ENCODE measurements around the gene KDSR. TPM values are rescaled to one million over a fixed set of nuclear protein-coding genes. Genes with fewer than 3 reads are reported as not detected.

Gene KDSR
- total and polyA plus RNA-seq, 9 of the 15 experiments (the other 6 are each of a cell fraction or from before 2014, with no cell fraction given): 4.0 to 24.7 (median 12.4) TPM

DNA sequence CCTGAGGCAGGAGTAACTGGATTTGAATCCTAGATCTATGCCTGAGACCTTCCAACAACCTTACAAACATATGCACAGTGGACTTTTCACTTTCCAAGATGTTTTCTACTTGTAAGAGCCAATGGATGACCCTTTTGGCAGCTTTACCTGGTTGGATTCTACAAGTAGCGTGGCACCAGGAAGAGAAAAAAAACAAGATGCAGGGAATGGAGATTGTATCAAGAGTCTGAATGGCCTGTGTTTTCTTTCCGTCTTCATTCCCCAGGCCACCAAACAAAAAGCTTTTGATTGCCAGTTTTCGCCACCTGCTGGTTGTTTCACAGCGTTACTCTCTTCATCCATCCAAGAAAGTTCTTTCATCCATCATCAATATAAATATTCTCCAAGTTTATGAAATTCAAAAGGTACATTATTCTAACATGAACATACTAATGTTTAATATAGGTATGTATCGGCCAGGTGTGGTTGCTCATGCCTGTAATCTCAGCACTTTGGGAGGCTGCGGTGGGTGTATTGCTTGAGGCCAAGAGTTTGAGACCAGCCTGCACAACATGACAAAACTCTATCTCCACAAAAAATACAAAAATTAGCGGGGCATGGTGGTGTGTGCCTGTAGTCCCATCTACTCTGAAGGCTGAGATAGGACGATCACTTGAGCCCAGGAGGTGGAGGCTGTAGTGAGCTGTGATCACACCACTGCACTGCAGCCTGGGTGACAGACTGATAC, 43.9 kb downstream of the KDSR start:
- DNase-seq (ENCODE audit: extremely low read depth in 1 of 4, low spot score in 3 of 4) (peak; percentile 35 to 70 (median 38)), FAIRE-seq (peak; percentile 91), ATAC-seq (peak; percentile 58; the same call in 2 of the 3 replicates)
- no peaks in the 10 kb centered on the region for H3K79me2 ChIP-seq (ENCODE audit: control insufficient read depth, insufficient read depth, low read length)
- H3K4me2 ChIP-seq (ENCODE audit: insufficient read depth, low read length): no peak overlapping the region
- H2AFZ ChIP-seq (ENCODE audit: low read depth, low read length): peak overlapping the region; percentile 66
- no peaks in the 10 kb centered on the region for H4K20me1 ChIP-seq (replicated peaks; ENCODE audit: control insufficient read depth, insufficient read depth, low read length)
- H3K36me3 ChIP-seq (ENCODE audit: control insufficient read depth, insufficient read depth, low read length): no peaks in the 10 kb centered on the region
- ChIA-PET POLR2A (no interaction called here), CTCF (ENCODE audit: low intra/inter-chr PET ratio) (interaction anchor here (1.1 to 1.3 kb wide), 7 partner anchors 117 to 308 kb away, joined by 3 to 7 read pairs (median 4); no protein-coding TSS in a partner anchor)
- TF ChIP-seq SMC3 (conservative IDR thresholded peaks at IDR 0.05; ENCODE audit: insufficient read depth, low read depth, low read length) (peak; percentile 35; the same call in 1 of the 2 replicates), RAD21 (CRISPR knock-in tag; conservative IDR thresholded peaks at IDR 0.05 in 1 of 2, IDR thresholded peaks at IDR 0.05 in 1 of 2) (peak; percentile 72 to 83), ZNF696 (CRISPR knock-in tag; conservative IDR thresholded peaks at IDR 0.05) (no peak), ZNF134 (CRISPR knock-in tag; conservative IDR thresholded peaks at IDR 0.05) (no peak)
- TF ChIP-seq, protein P1, sequence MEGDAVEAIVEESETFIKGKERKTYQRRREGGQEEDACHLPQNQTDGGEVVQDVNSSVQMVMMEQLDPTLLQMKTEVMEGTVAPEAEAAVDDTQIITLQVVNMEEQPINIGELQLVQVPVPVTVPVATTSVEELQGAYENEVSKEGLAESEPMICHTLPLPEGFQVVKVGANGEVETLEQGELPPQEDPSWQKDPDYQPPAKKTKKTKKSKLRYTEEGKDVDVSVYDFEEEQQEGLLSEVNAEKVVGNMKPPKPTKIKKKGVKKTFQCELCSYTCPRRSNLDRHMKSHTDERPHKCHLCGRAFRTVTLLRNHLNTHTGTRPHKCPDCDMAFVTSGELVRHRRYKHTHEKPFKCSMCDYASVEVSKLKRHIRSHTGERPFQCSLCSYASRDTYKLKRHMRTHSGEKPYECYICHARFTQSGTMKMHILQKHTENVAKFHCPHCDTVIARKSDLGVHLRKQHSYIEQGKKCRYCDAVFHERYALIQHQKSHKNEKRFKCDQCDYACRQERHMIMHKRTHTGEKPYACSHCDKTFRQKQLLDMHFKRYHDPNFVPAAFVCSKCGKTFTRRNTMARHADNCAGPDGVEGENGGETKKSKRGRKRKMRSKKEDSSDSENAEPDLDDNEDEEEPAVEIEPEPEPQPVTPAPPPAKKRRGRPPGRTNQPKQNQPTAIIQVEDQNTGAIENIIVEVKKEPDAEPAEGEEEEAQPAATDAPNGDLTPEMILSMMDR (IDR thresholded peaks at IDR 0.05 in 2 of 3, conservative IDR thresholded peaks at IDR 0.05 in 1 of 3; ENCODE audit: insufficient read depth in 2 of 3, low read depth in 1 of 3, low read length in 3 of 3): peak; percentile 51 to 71 (median 59); a peak in 5 of 6 replicates
- TF ChIP-seq, protein P2, sequence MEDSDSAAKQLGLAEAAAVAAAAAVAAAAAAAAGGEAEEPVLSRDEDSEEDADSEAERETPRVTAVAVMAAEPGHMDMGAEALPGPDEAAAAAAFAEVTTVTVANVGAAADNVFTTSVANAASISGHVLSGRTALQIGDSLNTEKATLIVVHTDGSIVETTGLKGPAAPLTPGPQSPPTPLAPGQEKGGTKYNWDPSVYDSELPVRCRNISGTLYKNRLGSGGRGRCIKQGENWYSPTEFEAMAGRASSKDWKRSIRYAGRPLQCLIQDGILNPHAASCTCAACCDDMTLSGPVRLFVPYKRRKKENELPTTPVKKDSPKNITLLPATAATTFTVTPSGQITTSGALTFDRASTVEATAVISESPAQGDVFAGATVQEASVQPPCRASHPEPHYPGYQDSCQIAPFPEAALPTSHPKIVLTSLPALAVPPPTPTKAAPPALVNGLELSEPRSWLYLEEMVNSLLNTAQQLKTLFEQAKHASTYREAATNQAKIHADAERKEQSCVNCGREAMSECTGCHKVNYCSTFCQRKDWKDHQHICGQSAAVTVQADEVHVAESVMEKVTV (CRISPR knock-in tag; IDR thresholded peaks at IDR 0.05): 0 out of 2 replicates have a peak, but pooled peaks have one; percentile 39
- TF ChIP-seq, protein P3, sequence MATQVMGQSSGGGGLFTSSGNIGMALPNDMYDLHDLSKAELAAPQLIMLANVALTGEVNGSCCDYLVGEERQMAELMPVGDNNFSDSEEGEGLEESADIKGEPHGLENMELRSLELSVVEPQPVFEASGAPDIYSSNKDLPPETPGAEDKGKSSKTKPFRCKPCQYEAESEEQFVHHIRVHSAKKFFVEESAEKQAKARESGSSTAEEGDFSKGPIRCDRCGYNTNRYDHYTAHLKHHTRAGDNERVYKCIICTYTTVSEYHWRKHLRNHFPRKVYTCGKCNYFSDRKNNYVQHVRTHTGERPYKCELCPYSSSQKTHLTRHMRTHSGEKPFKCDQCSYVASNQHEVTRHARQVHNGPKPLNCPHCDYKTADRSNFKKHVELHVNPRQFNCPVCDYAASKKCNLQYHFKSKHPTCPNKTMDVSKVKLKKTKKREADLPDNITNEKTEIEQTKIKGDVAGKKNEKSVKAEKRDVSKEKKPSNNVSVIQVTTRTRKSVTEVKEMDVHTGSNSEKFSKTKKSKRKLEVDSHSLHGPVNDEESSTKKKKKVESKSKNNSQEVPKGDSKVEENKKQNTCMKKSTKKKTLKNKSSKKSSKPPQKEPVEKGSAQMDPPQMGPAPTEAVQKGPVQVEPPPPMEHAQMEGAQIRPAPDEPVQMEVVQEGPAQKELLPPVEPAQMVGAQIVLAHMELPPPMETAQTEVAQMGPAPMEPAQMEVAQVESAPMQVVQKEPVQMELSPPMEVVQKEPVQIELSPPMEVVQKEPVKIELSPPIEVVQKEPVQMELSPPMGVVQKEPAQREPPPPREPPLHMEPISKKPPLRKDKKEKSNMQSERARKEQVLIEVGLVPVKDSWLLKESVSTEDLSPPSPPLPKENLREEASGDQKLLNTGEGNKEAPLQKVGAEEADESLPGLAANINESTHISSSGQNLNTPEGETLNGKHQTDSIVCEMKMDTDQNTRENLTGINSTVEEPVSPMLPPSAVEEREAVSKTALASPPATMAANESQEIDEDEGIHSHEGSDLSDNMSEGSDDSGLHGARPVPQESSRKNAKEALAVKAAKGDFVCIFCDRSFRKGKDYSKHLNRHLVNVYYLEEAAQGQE (IDR thresholded peaks at IDR 0.05; ENCODE audit: borderline replicate concordance): peak; percentile 63; the same call in 1 of the 2 replicates
- TF ChIP-seq, protein P3 (CRISPR knock-in tag; IDR thresholded peaks at IDR 0.05; ENCODE audit: low read depth): no peak
- intact Hi-C loops (cut with micrococcal nuclease): loop anchor here (1.0 to 5.0 kb wide), 2 partner anchors 191 to 307 kb away; no protein-coding TSS in a partner anchor
- H3K9ac ChIP-seq (ENCODE audit: insufficient read depth in 1 of 2, low read depth in 2 of 2, low read length in 2 of 2): no peak overlapping the region
- no peaks in the 10 kb centered on the region for H3K9me1 ChIP-seq (ENCODE audit: control insufficient read depth, insufficient read depth, low read length)
- H3K4me1 ChIP-seq (replicated peaks in 1 of 2; ENCODE audit: control insufficient read depth in 2 of 2, insufficient read depth in 2 of 2, low read length in 2 of 2): peaks cover 7 to 13% of the 10 kb centered on the region in 2 experiments; a peak in 4 of 5 replicates
- 0 out of 5 replicates have a peak, but pooled peaks cover 0 to 4% of the 10 kb centered on the region in 2 experiments for H3K27me3 ChIP-seq (ENCODE audit: control insufficient read depth in 2 of 2, insufficient read depth in 2 of 2, low read length in 2 of 2)
- BruUV-seq (replicated peaks): no TSS peak
- in situ Hi-C loops (cut with MboI): no loop called here
- no peak overlapping the region for H3K27ac ChIP-seq (ENCODE audit: extremely low read depth, low read depth, low read length)
- no peak overlapping the region for H3K4me3 ChIP-seq
- no peaks in the 10 kb centered on the region for H3K9me3 ChIP-seq (replicated peaks; ENCODE audit: control insufficient read depth, insufficient read depth, low read depth, low read length)
- 9% methylated on average over 8 of the region's 8 CpGs for WGBS (ENCODE audit: insufficient coverage, low coverage, missing lambda C conversion rate)
